ENCODE data around the gene ABO.
"Not testable (repeated sequence)": the region's sequence is repeated elsewhere in the genome, so short reads cannot be mapped to it uniquely, and the experiment has no call there.

The ABO gene

DNA sequence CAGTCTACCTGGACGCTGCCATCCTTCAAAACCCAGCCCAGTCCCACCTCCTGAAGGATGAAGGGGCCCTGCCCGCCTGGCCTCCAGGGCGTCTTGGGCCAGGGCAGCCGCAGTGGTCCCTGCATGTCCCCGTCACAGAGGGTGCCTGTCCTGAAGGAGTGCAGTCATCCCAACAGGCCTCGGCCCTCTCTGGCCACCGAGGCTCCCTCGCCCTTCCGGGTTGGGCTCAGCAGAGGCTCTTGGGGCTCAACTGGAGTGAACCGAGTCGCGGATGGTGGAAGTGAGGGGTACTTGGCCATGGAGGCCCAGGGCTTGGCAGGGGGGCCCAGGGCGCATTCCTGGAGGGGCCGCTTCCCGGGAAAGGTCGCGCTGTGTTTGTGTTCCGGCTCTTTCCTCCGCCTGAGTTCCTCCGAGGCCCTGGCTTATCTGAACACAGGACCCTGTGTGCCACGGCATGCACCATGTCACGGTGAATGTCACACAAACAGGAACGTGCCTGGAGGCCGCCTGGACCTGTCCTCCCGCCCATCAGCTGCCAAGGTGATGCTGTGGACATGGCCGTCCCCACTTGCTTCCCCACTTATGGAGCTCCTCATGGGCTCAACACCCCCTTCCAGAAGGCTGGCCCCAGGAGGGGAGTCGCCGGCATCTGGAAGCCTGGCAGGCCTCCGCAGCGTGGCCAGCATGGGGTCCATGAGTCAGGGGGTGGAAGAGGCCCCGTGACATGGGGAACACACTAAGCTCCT lies 40.3 kb downstream of the ABO start:
- H3K27me3 ChIP-seq (ENCODE audit: control insufficient read depth in 2 of 2, insufficient read depth in 2 of 2, low read length in 2 of 2): no peaks in the 10 kb centered on the region
- no peaks in the 10 kb centered on the region for H3K36me3 ChIP-seq (ENCODE audit: control insufficient read depth in 2 of 2, insufficient read depth in 2 of 2, low read length in 2 of 2)
- no peak overlapping the region for H3K9ac ChIP-seq (ENCODE audit: low read depth in 1 of 2, low read length in 2 of 2)
- no peak overlapping the region for H3K4me3 ChIP-seq (ENCODE audit: low read length in 2 of 2)
- H3K4me1 ChIP-seq (ENCODE audit: control insufficient read depth in 2 of 2, insufficient read depth in 2 of 2, low read length in 2 of 2): peaks cover 4 to 21% of the 10 kb centered on the region in 2 donors
- no peak overlapping the region for H3K27ac ChIP-seq (ENCODE audit: low read depth in 2 of 2, low read length in 2 of 2)
- no peaks in the 10 kb centered on the region for H3K9me3 ChIP-seq (ENCODE audit: control insufficient read depth in 2 of 2, low read length in 2 of 2)

DNA sequence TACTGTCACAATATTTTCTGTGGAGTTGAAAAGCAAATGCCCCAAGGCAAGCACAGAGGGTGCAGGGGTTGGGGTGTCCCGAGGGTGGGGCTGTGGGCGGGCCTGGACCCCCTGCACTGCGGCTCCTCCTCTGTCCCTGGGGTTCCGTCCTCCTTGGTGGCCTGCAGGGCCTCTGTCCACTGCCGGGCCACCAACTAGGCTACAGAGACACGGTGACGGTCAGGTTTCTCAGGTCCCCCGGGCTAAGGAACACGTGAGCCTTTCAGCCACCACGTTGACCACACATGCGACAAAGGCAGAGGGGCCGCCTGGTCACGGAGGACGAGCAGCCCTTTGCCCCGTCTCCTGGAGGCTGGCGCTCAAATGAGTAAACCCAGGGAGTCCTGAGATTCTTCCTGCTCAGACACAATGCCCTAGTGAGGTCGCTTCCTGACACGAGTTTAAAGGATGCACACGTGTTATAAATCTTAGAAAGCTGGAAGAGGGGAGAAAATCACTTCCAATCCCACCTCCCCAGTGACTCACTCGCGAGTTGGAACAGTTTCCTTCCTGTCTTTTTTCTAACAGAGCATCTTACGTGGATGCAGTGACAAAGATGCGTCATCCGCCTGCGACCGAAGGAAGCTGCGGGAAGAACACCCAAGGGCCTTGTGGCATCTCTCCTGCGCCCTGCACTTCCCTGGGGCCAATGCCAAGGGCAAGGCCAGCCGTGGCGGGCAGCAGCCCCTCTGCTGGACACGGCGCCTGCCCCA lies 41.1 kb downstream of the ABO start:
- Histone ChIP-seq H3K36me3 (ENCODE audit: control insufficient read depth in 2 of 2, insufficient read depth in 2 of 2, low read length in 2 of 2) (no peaks in the 10 kb centered on the region), H3K27me3 (ENCODE audit: control insufficient read depth in 2 of 2, insufficient read depth in 2 of 2, low read length in 2 of 2) (no peaks in the 10 kb centered on the region), H3K9me3 (ENCODE audit: control insufficient read depth in 2 of 2, low read length in 2 of 2) (no peaks in the 10 kb centered on the region), H3K27ac (ENCODE audit: low read depth in 2 of 2, low read length in 2 of 2) (no peak overlapping the region), H3K4me1 (ENCODE audit: control insufficient read depth in 2 of 2, insufficient read depth in 2 of 2, low read length in 2 of 2) (peaks cover 3 to 12% of the 10 kb centered on the region in 2 donors), H3K4me3 (ENCODE audit: low read length in 2 of 2) (no peak overlapping the region), H3K9ac (ENCODE audit: low read depth in 1 of 2, low read length in 2 of 2) (no peak overlapping the region)

- not testable (repeated sequence) for H3K36me3 ChIP-seq (ENCODE audit: control insufficient read depth in 2 of 2, insufficient read depth in 2 of 2, low read length in 2 of 2); H3K27ac ChIP-seq (ENCODE audit: low read depth in 2 of 2, low read length in 2 of 2); H3K27me3 ChIP-seq (ENCODE audit: control insufficient read depth in 2 of 2, insufficient read depth in 2 of 2, low read length in 2 of 2); H3K9ac ChIP-seq (ENCODE audit: low read depth in 1 of 2, low read length in 2 of 2); H3K4me1 ChIP-seq (ENCODE audit: control insufficient read depth in 2 of 2, insufficient read depth in 2 of 2, low read length in 2 of 2); H3K9me3 ChIP-seq (ENCODE audit: control insufficient read depth in 2 of 2, low read length in 2 of 2)
- H3K4me3 ChIP-seq (ENCODE audit: low read length in 2 of 2): peak overlapping the region in 1 of 2 donors; percentile 20
These were observed 43.0 kb downstream of the ABO start for GRCh38 chr9:133231934-133232568.

- not testable (repeated sequence) for H3K4me1 ChIP-seq (ENCODE audit: control insufficient read depth in 2 of 2, insufficient read depth in 2 of 2, low read length in 2 of 2)
These were observed 44.5 kb downstream of the ABO start for GRCh38 chr9:133230514-133230913.

GRCh38 chr9:133230093-133230492 lies 44.9 kb downstream of the ABO start:
- Histone ChIP-seq H3K9ac (ENCODE audit: low read depth in 1 of 2, low read length in 2 of 2) (no peak overlapping the region), H3K4me3 (ENCODE audit: low read length in 2 of 2) (no peak overlapping the region), H3K36me3 (ENCODE audit: control insufficient read depth in 2 of 2, insufficient read depth in 2 of 2, low read length in 2 of 2) (no peaks in the 10 kb centered on the region), H3K27ac (ENCODE audit: low read depth in 2 of 2, low read length in 2 of 2) (no peak overlapping the region), H3K27me3 (ENCODE audit: control insufficient read depth in 2 of 2, insufficient read depth in 2 of 2, low read length in 2 of 2) (no peaks in the 10 kb centered on the region), H3K9me3 (ENCODE audit: control insufficient read depth in 2 of 2, low read length in 2 of 2) (no peaks in the 10 kb centered on the region), H3K4me1 (ENCODE audit: control insufficient read depth in 2 of 2, insufficient read depth in 2 of 2, low read length in 2 of 2) (peaks cover 0 to 4% of the 10 kb centered on the region in 2 donors)

More at GRCh38 chr9:133230514-133230913, 44.5 kb downstream of the ABO start:
- not testable (repeated sequence) for H3K9ac ChIP-seq (ENCODE audit: low read depth in 1 of 2, low read length in 2 of 2); H3K9me3 ChIP-seq (ENCODE audit: control insufficient read depth in 2 of 2, low read length in 2 of 2); H3K36me3 ChIP-seq (ENCODE audit: control insufficient read depth in 2 of 2, insufficient read depth in 2 of 2, low read length in 2 of 2); H3K27ac ChIP-seq (ENCODE audit: low read depth in 2 of 2, low read length in 2 of 2); H3K4me3 ChIP-seq (ENCODE audit: low read length in 2 of 2); H3K27me3 ChIP-seq (ENCODE audit: control insufficient read depth in 2 of 2, insufficient read depth in 2 of 2, low read length in 2 of 2)

- H3K9me3 ChIP-seq (ENCODE audit: control insufficient read depth in 2 of 2, low read length in 2 of 2); H3K4me1 ChIP-seq (ENCODE audit: control insufficient read depth in 2 of 2, insufficient read depth in 2 of 2, low read length in 2 of 2); H3K27me3 ChIP-seq (ENCODE audit: control insufficient read depth in 2 of 2, insufficient read depth in 2 of 2, low read length in 2 of 2); H3K4me3 ChIP-seq (ENCODE audit: low read length in 2 of 2); H3K9ac ChIP-seq (ENCODE audit: low read depth in 1 of 2, low read length in 2 of 2); H3K36me3 ChIP-seq (ENCODE audit: control insufficient read depth in 2 of 2, insufficient read depth in 2 of 2, low read length in 2 of 2); H3K27ac ChIP-seq (ENCODE audit: low read depth in 2 of 2, low read length in 2 of 2): not testable (repeated sequence)
These were observed 46.4 kb downstream of the ABO start for GRCh38 chr9:133228474-133229193.

DNA sequence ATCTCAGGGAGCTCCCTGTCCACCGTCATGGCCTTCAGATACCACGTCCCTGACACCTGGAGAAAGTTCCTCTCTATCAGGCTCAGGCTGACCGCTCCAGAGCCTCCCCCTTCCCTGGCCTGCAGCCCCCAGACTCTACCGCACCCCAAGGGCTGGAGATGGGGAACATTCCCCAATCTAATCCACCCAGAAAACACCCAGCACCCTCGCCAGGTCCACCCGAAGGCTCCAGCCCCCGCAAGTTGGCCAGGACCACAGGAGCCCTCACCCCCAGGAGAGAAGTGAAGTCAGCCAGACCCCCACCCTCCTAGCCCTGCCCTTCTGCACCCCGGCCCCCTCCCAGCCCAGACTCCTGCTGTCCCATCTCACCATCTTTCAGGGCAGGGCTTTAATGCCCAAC lies 47.0 kb downstream of the ABO start:
- H3K27me3 ChIP-seq (ENCODE audit: control insufficient read depth in 2 of 2, insufficient read depth in 2 of 2, low read length in 2 of 2); H3K9ac ChIP-seq (ENCODE audit: low read depth in 1 of 2, low read length in 2 of 2); H3K27ac ChIP-seq (ENCODE audit: low read depth in 2 of 2, low read length in 2 of 2); H3K4me3 ChIP-seq (ENCODE audit: low read length in 2 of 2); H3K9me3 ChIP-seq (ENCODE audit: control insufficient read depth in 2 of 2, low read length in 2 of 2); H3K4me1 ChIP-seq (ENCODE audit: control insufficient read depth in 2 of 2, insufficient read depth in 2 of 2, low read length in 2 of 2); H3K36me3 ChIP-seq (ENCODE audit: control insufficient read depth in 2 of 2, insufficient read depth in 2 of 2, low read length in 2 of 2): not testable (repeated sequence)

- H3K4me1 ChIP-seq (ENCODE audit: control insufficient read depth in 2 of 2, insufficient read depth in 2 of 2, low read length in 2 of 2): peaks cover 0 to 7% of the 10 kb centered on the region in 2 donors
- H3K9me3 ChIP-seq (ENCODE audit: control insufficient read depth in 2 of 2, low read length in 2 of 2): no peaks in the 10 kb centered on the region
- H3K4me3 ChIP-seq (ENCODE audit: low read length in 2 of 2): no peak overlapping the region
- H3K27me3 ChIP-seq (ENCODE audit: control insufficient read depth in 2 of 2, insufficient read depth in 2 of 2, low read length in 2 of 2): no peaks in the 10 kb centered on the region
- H3K36me3 ChIP-seq (ENCODE audit: control insufficient read depth in 2 of 2, insufficient read depth in 2 of 2, low read length in 2 of 2): no peaks in the 10 kb centered on the region
- H3K9ac ChIP-seq (ENCODE audit: low read depth in 1 of 2, low read length in 2 of 2): no peak overlapping the region
- H3K27ac ChIP-seq (ENCODE audit: low read depth in 2 of 2, low read length in 2 of 2): no peak overlapping the region
These were observed 47.6 kb downstream of the ABO start for GRCh38 chr9:133227242-133227860.

GRCh38 chr9:133226219-133227171 lies 48.5 kb downstream of the ABO start:
- no peaks in the 10 kb centered on the region for H3K36me3 ChIP-seq (ENCODE audit: control insufficient read depth in 2 of 2, insufficient read depth in 2 of 2, low read length in 2 of 2)
- H3K9ac ChIP-seq (ENCODE audit: low read depth in 1 of 2, low read length in 2 of 2): no peak overlapping the region
- H3K4me3 ChIP-seq (ENCODE audit: low read length in 2 of 2): no peak overlapping the region
- H3K27ac ChIP-seq (ENCODE audit: low read depth in 2 of 2, low read length in 2 of 2): no peak overlapping the region
- peaks cover 0 to 3% of the 10 kb centered on the region in 2 donors for H3K4me1 ChIP-seq (ENCODE audit: control insufficient read depth in 2 of 2, insufficient read depth in 2 of 2, low read length in 2 of 2)
- H3K9me3 ChIP-seq (ENCODE audit: control insufficient read depth in 2 of 2, low read length in 2 of 2): no peaks in the 10 kb centered on the region
- H3K27me3 ChIP-seq (ENCODE audit: control insufficient read depth in 2 of 2, insufficient read depth in 2 of 2, low read length in 2 of 2): no peaks in the 10 kb centered on the region

All from mucosa of rectum (tissue), 2 donors.